C4-2B (cell line): Measurements from ENCODE around the gene SYT1.

Experiments used
- CTCF ChIP-seq: fragments of 450-650 bp; conservative IDR thresholded peaks from 2 replicates; pipeline ENCODE4 v1.5.1; 2017; ENCODE audit warnings: mild to moderate bottlenecking
- ZFX ChIP-seq: fragments of 450-650 bp; IDR thresholded peaks from 2 replicates; pipeline ENCODE4 v1.6.1; 2017

- TF ChIP-seq CTCF (no peak), ZFX (no peak)
Measured at GRCh38 chr12:78880078-78880477, 15.5 kb downstream of the SYT1 start.
